Measurements from ENCODE around the gene PAGE4. TPM values are rescaled to one million over a fixed set of nuclear protein-coding genes. Genes with fewer than 3 reads are reported as not detected.

The PAGE4 gene
- polyA plus RNA-seq, 3 donors: not detected

DNA sequence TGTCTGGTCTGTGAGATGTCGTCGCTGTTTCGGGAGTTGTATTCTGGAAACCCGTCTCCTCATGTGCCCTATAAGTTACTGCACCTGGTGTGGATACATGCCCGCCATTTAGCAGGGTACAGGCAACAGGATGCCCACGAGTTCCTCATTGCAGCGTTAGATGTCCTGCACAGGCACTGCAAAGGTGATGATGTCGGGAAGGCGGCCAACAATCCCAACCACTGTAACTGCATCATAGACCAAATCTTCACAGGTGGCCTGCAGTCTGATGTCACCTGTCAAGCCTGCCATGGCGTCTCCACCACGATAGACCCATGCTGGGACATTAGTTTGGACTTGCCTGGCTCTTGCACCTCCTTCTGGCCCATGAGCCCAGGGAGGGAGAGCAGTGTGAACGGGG is 51.6 kb downstream of the PAGE4 start:
- 91% methylated on average over 7 of the region's 12 CpGs for WGBS (ENCODE audit: insufficient coverage)
- no peak overlapping the region for H3K9ac ChIP-seq (ENCODE audit: insufficient read depth, low read length, poor library complexity, severe bottlenecking)
- Mint-ChIP-seq H3K4me3 (no peak overlapping the region), H3K27me3 (ENCODE audit: low read depth in 3 of 3) (no peaks in the 10 kb centered on the region), H3K27ac (no peak overlapping the region), H3K9me3 (peaks cover 0 to 3% (median 0%) of the 10 kb centered on the region in 7 donors), H3K4me1 (peaks cover 37% of the 10 kb centered on the region), H3K36me3 (no peaks in the 10 kb centered on the region)
- H3K27me3 ChIP-seq (ENCODE audit: control insufficient read depth in 2 of 2, insufficient read depth in 2 of 2, low read length in 2 of 2): no peaks in the 10 kb centered on the region
- H3K4me2 ChIP-seq (replicated peaks; ENCODE audit: extremely low read depth, low read length, poor library complexity, severe bottlenecking): no peak overlapping the region
- intact Hi-C loops (cut with micrococcal nuclease): no loop called here
- no peaks in the 10 kb centered on the region for H4K20me1 ChIP-seq (ENCODE audit: insufficient read depth, low read length)
- no peaks in the 10 kb centered on the region for H3K36me3 ChIP-seq (replicated peaks in 1 of 2; ENCODE audit: control insufficient read depth in 1 of 2, insufficient read depth in 2 of 2, low read length in 2 of 2)
- H3K4me3 ChIP-seq (replicated peaks in 1 of 3; ENCODE audit: low read depth in 2 of 3, low read length in 3 of 3): no peak overlapping the region
- TF ChIP-seq, protein P1, sequence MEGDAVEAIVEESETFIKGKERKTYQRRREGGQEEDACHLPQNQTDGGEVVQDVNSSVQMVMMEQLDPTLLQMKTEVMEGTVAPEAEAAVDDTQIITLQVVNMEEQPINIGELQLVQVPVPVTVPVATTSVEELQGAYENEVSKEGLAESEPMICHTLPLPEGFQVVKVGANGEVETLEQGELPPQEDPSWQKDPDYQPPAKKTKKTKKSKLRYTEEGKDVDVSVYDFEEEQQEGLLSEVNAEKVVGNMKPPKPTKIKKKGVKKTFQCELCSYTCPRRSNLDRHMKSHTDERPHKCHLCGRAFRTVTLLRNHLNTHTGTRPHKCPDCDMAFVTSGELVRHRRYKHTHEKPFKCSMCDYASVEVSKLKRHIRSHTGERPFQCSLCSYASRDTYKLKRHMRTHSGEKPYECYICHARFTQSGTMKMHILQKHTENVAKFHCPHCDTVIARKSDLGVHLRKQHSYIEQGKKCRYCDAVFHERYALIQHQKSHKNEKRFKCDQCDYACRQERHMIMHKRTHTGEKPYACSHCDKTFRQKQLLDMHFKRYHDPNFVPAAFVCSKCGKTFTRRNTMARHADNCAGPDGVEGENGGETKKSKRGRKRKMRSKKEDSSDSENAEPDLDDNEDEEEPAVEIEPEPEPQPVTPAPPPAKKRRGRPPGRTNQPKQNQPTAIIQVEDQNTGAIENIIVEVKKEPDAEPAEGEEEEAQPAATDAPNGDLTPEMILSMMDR (IDR thresholded peaks at IDR 0.05): no peak
- H3K79me2 ChIP-seq (ENCODE audit: insufficient read depth, low read length): no peaks in the 10 kb centered on the region
- no peak overlapping the region for H3K27ac ChIP-seq (ENCODE audit: low read depth in 1 of 2, low read length in 2 of 2)
- H2AFZ ChIP-seq (ENCODE audit: insufficient read depth, low read depth, low read length, poor library complexity, severe bottlenecking): no peak overlapping the region
- H3K9me3 ChIP-seq (replicated peaks in 1 of 2; ENCODE audit: control insufficient read depth in 1 of 2, insufficient read depth in 1 of 2, low read length in 2 of 2): no peaks in the 10 kb centered on the region
- peaks cover 28 to 39% of the 10 kb centered on the region in 2 donors for H3K4me1 ChIP-seq (ENCODE audit: control insufficient read depth in 1 of 2, insufficient read depth in 2 of 2, low read length in 2 of 2)
- DNase-seq: no peak

Other genes starting within 250 kb of the PAGE4 start
- not detected for gene GAGE12H, start 249.4 kb upstream of the PAGE4 start, polyA plus RNA-seq
- not detected for gene GAGE2A, start 239.8 kb upstream of the PAGE4 start, polyA plus RNA-seq
- not detected for gene GAGE1, start 230.3 kb upstream of the PAGE4 start, polyA plus RNA-seq
- gene PAGE1, start 133.3 kb upstream of the PAGE4 start, polyA plus RNA-seq: not detected
- under 1 TPM; 0.16 to 0.97 (median 0.23) TPM for gene USP27X, start 50.2 kb downstream of the PAGE4 start, polyA plus RNA-seq
- gene CLCN5, start 93.3 kb downstream of the PAGE4 start, polyA plus RNA-seq: 1 to 10 TPM; 4.1 to 4.2 (median 4.1) TPM